Stimulated activated CD4-positive, alpha-beta T cell treated with anti-CD3 and anti-CD28 coated beads, TNF-alpha, amount 100 ng/mL, for 24 hours (primary cell): ENCODE results near the gene CCDC34.

Experiments
- DNase-seq, 3 experiments: peaks; one replicate each; pipeline ENCODE4 v3.0.0-alpha.2; 2020; ENCODE audit warnings: low read depth in 3 of 3

The CCDC34 gene

DNA sequence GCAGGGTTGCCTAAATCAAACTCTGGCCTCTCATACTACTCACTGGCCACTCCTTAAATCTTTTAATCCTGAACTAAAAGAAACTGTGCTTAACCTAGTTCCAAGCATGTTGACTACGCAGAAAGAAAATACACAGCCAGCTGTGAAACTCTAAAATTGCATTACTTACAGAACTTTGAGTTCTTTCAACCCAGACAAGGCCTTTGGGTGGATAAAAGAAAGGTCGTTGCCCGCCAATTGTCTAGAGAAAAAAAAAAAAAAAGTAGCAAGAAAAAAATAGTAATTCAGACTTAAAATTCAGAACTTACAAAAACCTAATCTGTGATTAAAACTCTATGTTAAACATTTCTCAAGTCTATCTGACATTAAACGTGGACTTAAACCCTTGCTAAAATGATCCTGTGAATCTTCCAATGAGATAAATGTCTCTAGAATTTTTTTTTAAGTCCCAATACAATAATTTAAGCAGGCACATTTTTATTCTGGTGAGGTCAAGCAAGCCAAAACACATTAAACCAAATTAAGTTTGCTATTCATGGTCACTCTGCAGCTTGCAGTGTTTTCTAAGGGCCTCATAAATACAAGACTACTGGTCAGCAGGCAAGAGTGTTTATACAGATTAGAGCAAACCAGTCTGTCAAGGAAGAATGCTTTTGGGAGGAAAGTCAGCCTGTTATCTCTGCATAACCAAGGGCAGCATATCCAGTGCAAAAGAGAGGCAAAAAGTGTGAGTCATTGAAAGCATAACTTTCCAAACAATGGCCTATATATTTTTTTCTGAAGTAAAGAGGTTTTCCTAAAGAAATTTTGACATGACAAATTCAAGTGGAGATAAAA, 29.5 kb upstream of the CCDC34 start:
- DNase-seq, result no peak

DNA sequence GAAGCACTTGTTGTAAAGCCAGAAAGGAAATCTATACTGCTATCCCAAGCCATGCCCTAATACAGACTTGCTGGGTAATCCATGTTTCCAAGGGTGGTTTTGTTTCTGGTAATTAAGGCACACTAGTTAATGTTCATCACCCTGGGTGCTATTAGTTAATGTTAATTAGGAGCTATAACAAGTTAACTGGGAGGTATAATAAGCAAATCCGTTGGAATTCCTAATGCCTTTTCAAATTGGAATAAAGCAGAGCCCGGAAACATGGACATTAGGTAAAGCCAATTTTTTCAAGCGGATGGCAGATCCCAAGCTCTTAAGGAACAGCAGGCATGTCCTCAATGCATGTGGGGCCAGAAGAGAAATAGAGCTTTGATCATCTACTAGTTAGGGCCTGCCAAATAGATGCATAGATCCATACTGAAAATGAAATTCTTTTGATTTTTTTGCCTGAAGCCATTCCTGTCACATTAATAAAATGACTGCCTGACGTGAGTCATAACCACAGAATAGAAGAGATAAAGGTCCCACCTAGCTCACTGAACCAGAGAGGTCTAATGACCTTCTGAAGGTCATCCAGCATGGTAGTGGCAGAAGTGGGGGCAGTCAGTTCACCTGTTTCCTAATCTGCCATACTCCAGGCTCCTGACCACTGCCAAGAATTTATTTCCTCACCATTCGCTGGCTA, 28.5 kb upstream of the CCDC34 start:
- no peak for DNase-seq

DNA sequence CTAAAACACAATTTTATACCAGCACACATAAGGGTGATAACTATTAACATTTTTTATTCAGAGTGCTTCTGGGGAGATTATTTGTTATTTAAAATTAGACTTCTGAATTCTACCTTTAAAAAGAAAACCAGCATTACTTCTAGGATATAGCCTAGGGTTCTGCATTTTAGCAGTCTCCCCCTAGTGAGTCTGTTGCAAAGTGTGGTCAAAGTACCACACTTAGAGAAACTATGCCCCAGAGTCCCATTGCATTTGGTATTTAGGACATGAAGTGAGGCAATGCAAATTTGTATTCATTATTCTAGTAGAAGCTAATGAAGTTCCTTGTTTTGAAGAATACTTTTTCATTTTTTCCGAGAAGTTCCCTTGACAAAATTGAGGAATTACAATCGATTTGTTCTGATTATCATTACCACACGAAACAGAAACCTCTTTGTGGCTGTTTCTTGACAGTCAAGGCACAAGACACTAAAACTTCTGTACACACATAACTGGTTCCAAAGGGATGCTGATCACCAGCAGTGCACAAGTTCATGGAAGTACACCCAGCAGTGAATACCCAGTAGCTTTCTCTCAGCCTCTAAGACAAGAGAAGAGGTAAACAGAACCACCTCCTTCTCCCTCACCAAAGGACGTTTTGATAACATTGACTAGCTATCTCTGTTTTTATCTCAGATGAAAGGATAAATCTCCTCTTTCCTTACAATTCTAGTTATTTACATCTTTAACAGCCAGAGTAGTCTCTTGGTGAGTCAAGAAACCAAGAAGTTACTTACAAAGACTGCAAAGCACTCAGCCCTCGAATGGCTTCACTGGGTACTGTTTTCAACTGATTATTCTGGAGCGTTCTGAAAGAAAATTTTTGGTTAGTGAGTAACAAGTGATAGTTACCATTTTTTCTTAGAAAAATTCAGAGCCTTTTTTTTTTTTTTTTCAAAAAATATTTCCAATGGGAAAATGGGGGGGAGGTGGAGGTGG, 27.6 kb upstream of the CCDC34 start:
- no peak for DNase-seq

DNA sequence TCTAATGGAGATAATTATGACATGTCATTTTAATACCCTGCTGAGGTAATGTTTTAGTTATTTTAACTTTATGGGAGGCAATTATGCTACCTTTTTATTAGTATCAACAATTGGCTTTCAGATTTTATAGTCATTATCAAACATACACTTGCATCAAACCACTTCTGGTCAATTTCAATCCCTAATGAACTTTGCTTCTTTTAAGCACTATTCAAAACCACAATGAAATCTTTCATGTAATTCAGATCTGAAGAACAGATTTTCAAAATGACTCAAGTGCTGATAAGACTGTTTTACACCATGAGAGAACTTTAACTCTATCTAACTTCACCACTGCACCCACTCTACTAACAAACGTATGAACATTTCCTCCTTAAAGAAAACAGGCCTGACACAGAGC, 25.9 kb upstream of the CCDC34 start:
- no peak for DNase-seq

DNA sequence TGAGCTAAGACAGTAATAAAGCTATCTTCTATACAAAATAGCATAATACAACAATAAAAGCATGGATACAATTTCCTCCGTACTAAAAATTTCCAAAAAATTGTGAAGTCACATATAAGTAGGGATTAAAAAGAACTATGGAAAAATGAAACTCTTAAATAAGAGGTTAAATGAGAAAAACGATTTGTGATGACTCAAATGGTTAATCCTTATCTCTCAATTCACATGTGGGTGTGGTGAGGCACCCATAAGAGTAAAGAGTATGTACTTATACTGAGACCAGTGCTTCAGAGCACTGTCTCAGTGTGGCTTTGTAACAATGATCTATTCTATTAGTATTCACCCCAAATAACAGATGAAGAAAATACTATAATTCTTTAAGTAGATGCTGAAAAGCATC, 25.0 kb upstream of the CCDC34 start:
- no peak for DNase-seq

DNA sequence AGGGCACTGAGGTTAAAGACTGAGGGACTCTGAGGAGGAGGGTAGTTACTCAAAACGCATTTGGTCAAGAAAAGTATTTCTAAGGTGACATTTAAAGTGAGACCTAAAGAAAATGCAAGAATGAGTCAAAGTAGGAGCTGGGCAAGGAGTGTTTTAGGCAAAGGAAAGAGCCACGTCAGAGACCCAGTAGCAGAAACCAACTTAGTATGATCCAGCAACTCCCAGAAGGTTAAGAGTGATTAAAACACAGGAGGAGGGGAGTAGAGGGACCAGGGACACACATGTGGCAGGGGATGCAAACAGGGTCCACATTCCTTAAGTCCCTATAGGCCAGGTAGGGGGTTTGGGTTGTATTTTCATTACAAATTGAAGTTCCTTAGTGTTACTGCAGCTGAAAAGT, 24.3 kb upstream of the CCDC34 start:
- no peak for DNase-seq

DNA sequence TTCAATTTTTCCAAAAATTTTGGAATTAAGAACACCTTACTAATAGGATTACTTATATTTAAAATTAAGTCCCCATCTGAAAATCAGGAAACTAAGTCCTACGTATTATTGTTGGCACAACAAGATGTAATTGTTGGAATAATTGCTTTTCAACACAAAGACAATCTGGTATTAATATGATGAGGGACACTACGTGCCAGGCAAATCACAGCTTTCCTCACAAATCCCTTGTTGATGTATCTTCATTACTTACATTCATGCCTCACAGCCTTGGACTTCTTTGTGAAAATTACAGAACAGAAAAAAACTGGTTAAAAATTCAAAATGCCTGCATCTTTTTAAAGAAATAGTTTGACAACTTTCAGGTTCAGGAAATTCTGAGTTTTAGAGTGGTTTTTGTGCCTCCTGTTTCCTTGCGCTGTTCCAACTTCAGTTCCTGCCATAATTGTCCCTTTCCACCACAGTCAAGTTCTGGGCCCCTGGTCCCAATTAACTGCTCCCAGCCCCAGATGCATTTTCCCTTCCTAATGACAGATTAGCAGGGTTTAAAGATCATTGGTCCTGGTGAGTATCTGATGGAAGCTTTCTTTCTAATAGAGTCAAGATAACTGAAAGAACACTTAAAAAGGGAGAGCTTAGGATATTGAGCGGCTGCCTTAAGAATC, 23.3 kb upstream of the CCDC34 start:
- no peak for DNase-seq

DNA sequence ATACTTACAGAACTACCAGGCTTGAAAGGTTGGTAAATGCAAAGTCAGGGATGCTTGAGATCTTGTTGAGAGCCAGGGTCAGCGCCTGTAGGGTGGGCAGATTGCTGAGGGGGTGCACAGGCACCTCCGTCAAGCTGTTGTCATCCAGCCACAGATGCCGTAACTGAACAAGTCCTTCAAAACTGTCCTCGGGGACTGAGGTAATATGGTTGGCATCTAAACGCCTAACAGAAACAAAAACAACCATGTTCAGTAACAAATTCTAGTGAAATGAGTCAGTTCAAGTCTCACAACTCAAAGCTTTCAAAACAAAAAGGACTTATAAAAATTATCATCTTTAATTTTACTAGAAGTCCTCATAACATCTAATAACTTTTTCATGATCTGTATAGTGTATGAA, 22.2 kb upstream of the CCDC34 start:
- DNase-seq, result no peak

DNA sequence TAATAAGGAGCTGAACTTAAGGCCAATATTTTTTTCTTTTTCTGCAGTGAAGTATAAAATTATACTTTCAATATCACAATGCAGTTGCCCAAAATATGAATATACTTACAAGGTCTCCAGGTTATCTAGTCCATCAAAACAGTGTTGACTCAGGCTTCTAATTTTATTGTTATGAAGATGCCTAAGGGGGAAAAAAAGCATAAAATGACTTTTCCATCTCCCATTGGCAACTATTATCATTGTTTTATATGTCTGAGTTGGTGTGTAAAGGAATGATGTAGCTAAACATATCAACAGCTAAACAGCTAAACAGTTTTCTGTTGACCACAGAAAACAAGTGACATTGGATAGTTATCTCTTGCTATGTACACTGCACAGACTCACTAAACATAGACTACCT, 21.2 kb upstream of the CCDC34 start:
- DNase-seq, result no peak

DNA sequence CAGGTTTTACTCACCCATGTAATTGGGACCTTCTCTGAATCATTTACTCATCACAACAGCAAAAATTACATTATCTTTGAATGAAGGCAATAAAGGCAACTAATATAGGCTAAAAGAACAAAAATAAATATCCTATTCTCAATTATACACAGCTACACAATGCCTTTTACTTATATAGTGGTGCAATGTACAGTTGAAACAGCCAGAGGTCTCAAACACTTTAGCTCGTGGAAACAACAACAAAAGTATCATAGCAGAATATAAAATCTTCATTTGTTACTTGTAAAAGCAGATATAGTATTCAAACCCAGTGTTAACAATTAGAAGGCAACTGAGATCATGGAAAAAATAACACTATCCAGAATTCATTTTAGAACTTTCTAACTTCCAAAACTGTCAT, 20.6 kb upstream of the CCDC34 start:
- DNase-seq, result no peak

DNA sequence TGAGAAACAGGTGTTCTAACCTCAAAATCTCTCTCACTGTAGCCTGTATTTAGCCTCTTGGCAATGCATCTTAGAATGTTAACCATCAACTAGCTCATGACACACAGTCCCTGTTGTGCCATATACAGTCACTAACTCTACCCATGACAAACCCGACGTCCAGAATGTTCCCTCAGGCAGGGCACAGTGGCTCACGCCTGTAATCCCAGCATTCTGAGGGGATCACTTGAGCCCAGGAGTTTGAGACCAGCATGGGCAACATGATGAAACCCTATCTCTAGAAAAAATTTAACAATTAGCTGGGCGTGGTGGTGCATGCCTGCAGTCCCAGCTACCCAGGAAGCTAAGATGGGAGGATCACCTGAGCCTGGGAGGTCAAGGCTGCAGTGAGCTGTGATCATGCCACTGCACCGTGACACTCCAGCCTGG, 18.2 kb upstream of the CCDC34 start:
- no peak for DNase-seq

DNA sequence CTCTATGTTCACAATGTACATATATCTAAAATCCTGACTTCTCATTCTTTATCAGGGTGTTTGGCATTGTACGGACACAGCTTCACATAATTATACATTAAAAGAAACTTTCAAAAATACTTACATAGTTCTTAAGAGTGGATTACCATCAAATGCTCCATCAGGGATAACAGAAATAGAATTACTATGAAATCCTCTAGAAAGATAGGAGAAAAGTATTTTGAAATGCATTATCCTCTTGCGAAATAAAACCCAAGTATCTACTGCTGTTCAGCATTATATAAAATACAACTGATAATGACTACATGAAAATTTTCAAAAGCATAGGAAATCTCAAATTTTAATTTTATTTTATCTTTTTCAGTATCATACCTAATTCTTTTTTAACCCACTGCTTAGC, 17.8 kb upstream of the CCDC34 start:
- DNase-seq, result no peak

DNA sequence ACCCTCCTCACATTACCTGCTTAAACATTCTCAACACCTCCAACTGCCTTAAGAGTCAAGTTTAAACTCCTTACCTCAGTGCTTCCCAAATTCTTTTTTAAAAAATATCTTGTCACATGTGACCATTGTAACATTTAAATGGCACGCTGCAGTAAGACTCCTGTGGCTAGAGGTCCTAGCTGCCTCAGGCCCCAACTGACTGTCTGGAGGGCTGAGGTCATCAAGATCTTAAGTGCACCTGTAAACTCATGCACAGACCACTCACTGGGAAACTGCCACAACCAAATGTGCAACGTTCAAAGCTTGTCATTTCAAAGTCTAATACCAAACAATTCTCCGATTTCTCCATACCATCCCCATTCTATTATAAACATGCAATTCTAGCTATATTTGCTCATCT, 16.4 kb upstream of the CCDC34 start:
- no peak for DNase-seq

DNA sequence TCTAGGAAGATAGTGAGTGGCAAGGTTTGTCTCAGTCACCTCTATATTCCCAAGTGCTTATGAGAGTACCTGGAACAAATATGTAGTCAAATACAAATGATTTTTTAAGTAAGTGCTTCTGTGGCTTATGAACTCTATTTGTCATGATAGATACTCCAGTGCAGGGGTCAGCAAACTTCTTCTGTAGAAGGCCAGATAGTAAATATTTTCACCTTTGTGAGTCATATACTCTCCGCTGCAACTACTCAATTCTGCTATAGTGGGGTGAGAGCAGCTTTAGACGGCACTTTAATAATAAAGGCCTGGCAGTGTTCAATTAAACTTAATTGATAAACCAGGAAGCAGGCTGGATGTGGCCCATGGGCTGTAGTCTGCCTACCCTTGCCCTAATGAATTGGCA, 12.4 kb upstream of the CCDC34 start:
- no peak for DNase-seq

DNA sequence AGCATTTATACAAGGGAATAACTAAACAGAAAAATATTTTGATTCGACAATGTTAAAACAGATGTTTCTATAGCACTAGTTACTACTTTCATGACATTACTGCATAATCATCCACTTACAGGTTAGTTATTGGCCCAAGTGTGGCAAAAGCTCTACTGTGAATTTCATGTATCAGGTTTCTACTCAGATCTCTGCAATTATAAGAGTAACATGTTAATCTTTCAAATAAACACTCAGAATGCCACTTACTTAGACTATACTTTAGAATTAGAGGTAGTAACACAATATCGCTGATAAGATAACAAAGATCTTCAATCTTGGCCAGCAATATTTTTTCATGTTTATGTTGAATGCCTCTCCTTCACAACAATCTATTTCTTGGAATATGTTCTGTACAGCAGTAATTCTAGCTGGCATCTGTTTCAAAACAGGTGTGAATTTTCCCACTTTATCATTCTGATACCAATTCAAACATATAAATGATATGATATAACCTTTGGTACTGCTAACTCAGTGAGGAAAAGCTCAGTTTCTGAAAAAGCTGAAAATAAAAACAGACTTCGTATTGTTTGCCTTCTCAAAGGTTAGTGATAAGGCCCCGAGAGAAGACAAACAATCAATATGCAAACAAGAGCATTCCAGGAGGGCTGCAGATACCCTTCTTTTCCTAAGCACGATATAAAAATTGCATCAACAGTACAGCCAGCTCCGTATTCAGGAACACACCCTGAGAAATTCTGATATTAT, 11.0 kb upstream of the CCDC34 start:
- DNase-seq, result no peak

DNA sequence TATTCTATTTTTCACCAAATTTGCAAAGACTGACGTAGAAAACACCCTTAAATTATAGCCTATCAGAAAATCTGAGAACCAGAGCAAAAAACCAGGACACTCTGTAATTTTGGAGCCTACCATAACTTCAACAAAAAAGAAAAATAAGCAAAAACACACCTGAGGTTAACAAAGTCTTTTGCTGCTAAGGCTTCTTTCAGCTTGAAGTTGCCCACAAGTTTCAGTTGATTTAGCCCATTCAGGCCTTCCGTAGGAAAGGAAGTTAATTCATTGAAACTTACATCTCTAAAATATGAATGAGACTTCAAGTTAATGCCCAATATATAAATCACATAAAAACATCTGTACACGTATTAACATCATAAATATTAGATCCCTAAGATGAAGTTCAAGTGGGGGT, 10.4 kb upstream of the CCDC34 start:
- no peak for DNase-seq

DNA sequence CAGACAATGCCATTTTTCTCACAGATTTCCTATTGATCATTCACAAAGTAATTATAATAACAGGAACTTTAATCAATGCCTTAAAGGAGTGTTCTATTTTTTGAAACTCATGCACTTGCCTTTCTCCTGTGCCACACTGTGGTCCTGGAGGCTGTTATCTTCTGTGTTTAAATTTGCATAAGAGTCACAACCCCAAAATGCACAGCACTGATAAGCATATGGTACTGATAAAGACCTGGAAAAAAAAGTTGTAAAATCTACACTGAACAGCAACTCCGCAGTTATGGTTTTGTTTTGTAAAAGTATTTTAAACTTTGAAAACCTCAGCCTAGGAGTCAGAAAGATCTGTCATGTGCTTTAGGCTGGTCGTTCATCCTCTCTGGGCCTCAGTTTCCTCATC, 9.1 kb upstream of the CCDC34 start:
- DNase-seq, result no peak

DNA sequence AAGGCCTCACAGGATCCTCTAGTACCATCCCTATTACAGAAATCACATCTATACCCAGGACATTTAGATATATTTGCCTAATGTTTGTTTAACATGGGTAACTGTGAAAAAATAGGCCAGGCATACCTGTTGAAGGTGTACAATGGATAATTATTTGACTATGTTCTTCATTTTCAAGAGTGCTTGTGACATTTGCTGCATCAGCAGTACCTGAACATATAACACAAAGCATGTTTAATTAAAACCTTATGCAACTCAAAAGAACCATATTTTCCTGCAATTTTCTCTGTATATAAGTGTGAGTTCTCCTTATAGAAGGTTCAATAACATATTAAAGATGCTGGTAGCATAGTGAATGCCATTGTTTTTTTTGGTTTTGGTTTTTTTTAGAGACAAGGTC, 8.5 kb upstream of the CCDC34 start:
- DNase-seq, result no peak

DNA sequence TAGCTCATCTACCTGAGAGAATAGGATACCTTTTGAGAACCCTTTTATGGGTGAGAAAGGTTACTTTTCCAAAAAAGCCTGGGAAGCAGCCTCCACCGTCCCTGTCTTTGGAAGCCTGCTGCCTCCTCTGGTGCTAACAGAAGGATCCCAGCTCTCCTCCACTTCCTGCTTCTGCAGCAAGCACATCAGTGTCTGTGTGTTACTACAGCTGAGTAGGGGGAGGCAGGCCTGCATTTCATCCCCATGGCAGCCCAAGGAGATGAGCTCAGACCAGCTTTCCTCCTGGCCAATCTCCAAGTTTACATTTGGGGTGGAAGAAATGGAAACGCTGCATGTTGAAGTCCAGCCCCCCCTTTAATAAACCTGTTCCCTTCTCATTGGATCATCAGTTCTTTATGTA, 7.4 kb upstream of the CCDC34 start:
- DNase-seq, result no peak

DNA sequence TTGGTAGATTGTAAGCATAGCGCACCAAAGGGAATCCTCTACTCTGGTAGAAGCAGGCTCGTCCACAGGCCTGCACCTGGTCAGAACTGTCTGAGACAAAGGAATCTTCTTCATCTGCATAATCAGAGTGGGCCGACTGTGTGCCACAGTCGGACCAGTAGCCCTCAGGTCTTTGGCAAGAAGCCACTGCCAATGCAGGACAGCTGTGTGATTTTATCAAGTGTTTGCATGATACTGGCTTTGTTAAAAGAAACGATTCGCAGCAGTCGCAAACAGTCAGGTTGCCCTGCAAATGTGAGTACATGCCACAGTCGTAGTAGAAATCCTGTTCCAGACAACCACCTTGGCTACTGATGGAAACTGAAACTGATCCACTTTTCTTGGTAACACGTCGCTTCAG, 4.9 kb upstream of the CCDC34 start:
- no peak for DNase-seq

DNA sequence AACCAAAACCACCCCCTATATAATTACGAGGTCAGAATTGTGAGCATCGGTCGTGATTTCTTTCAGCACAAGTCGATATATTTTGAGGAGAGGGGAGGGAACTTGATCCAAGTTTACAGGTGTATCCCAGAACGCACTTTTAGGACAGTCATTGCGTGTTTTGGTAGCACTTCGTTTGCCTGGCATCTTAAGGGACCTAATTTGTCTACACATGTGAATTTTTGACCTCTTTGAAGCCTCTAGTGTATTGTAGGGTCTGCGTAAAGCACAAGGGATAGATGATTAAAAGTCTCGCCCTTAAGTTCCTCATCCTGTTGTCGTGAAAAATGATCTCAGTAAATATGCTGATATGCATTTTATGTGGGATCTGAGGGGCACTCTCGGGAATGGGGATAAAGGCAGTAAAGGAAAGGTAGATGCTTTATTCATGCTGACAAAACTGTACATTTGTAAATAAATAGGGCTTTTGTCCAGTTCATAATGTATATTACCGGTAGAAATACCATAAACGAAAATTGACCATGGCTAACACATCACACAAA, 632 bp upstream of the CCDC34 start:
- DNase-seq, result no peak
